ENCODE measurements around the gene FHIT.

Gene FHIT

GRCh38 chr3:60364475-60364874, 886.8 kb downstream of the FHIT start:
- Histone ChIP-seq H3K27ac (ENCODE audit: low read depth, low read length) (no peak overlapping the region), H3K9ac (ENCODE audit: low read depth in 1 of 2, low read length in 2 of 2) (no peak overlapping the region), H3K4me1 (ENCODE audit: control insufficient read depth in 1 of 2, insufficient read depth in 2 of 2, low read length in 2 of 2) (no peaks in the 10 kb centered on the region), H3K36me3 (ENCODE audit: control insufficient read depth in 1 of 2, insufficient read depth in 2 of 2, low read length in 2 of 2) (no peaks in the 10 kb centered on the region), H3K27me3 (ENCODE audit: control insufficient read depth in 1 of 2, insufficient read depth in 2 of 2, low read length in 2 of 2) (no peaks in the 10 kb centered on the region), H3K4me3 (ENCODE audit: low read depth in 1 of 2, low read length in 2 of 2) (no peak overlapping the region), H3K9me3 (ENCODE audit: control insufficient read depth in 1 of 2, low read length in 2 of 2) (no peaks in the 10 kb centered on the region)

- Histone ChIP-seq H3K27me3 (ENCODE audit: control insufficient read depth in 1 of 2, insufficient read depth in 2 of 2, low read length in 2 of 2) (no peaks in the 10 kb centered on the region), H3K4me3 (ENCODE audit: low read depth in 1 of 2, low read length in 2 of 2) (no peak overlapping the region), H3K27ac (ENCODE audit: low read depth, low read length) (no peak overlapping the region), H3K9me3 (ENCODE audit: control insufficient read depth in 1 of 2, low read length in 2 of 2) (no peaks in the 10 kb centered on the region), H3K9ac (ENCODE audit: low read depth in 1 of 2, low read length in 2 of 2) (no peak overlapping the region), H3K4me1 (ENCODE audit: control insufficient read depth in 1 of 2, insufficient read depth in 2 of 2, low read length in 2 of 2) (no peaks in the 10 kb centered on the region), H3K36me3 (ENCODE audit: control insufficient read depth in 1 of 2, insufficient read depth in 2 of 2, low read length in 2 of 2) (no peaks in the 10 kb centered on the region)
Measured at GRCh38 chr3:60363817-60364216, 887.4 kb downstream of the FHIT start.

GRCh38 chr3:60355825-60356224, 895.4 kb downstream of the FHIT start:
- H3K4me1 ChIP-seq (ENCODE audit: control insufficient read depth in 1 of 2, insufficient read depth in 2 of 2, low read length in 2 of 2) = no peaks in the 10 kb centered on the region
- H3K9me3 ChIP-seq (ENCODE audit: control insufficient read depth in 1 of 2, low read length in 2 of 2) = no peaks in the 10 kb centered on the region
- no peaks in the 10 kb centered on the region for H3K36me3 ChIP-seq (ENCODE audit: control insufficient read depth in 1 of 2, insufficient read depth in 2 of 2, low read length in 2 of 2)
- H3K27ac ChIP-seq (ENCODE audit: low read depth, low read length) = no peak overlapping the region
- no peaks in the 10 kb centered on the region for H3K27me3 ChIP-seq (ENCODE audit: control insufficient read depth in 1 of 2, insufficient read depth in 2 of 2, low read length in 2 of 2)
- no peak overlapping the region for H3K4me3 ChIP-seq (ENCODE audit: low read depth in 1 of 2, low read length in 2 of 2)
- H3K9ac ChIP-seq (ENCODE audit: low read depth in 1 of 2, low read length in 2 of 2) = no peak overlapping the region

- Histone ChIP-seq H3K4me3 (ENCODE audit: low read depth in 1 of 2, low read length in 2 of 2) (no peak overlapping the region), H3K27me3 (ENCODE audit: control insufficient read depth in 1 of 2, insufficient read depth in 2 of 2, low read length in 2 of 2) (no peaks in the 10 kb centered on the region), H3K27ac (ENCODE audit: low read depth, low read length) (no peak overlapping the region), H3K9me3 (ENCODE audit: control insufficient read depth in 1 of 2, low read length in 2 of 2) (no peaks in the 10 kb centered on the region), H3K9ac (ENCODE audit: low read depth in 1 of 2, low read length in 2 of 2) (no peak overlapping the region), H3K36me3 (ENCODE audit: control insufficient read depth in 1 of 2, insufficient read depth in 2 of 2, low read length in 2 of 2) (no peaks in the 10 kb centered on the region), H3K4me1 (ENCODE audit: control insufficient read depth in 1 of 2, insufficient read depth in 2 of 2, low read length in 2 of 2) (no peaks in the 10 kb centered on the region)
Measured at GRCh38 chr3:60351481-60351880, 899.8 kb downstream of the FHIT start.

- H3K36me3 ChIP-seq (ENCODE audit: control insufficient read depth in 1 of 2, insufficient read depth in 2 of 2, low read length in 2 of 2) = no peaks in the 10 kb centered on the region
- H3K27ac ChIP-seq (ENCODE audit: low read depth, low read length) = no peak overlapping the region
- no peak overlapping the region for H3K9ac ChIP-seq (ENCODE audit: low read depth in 1 of 2, low read length in 2 of 2)
- no peaks in the 10 kb centered on the region for H3K4me1 ChIP-seq (ENCODE audit: control insufficient read depth in 1 of 2, insufficient read depth in 2 of 2, low read length in 2 of 2)
- H3K27me3 ChIP-seq (ENCODE audit: control insufficient read depth in 1 of 2, insufficient read depth in 2 of 2, low read length in 2 of 2) = no peaks in the 10 kb centered on the region
- no peaks in the 10 kb centered on the region for H3K9me3 ChIP-seq (ENCODE audit: control insufficient read depth in 1 of 2, low read length in 2 of 2)
- H3K4me3 ChIP-seq (ENCODE audit: low read depth in 1 of 2, low read length in 2 of 2) = no peak overlapping the region
Measured at GRCh38 chr3:60344340-60344739, 906.9 kb downstream of the FHIT start.

- Histone ChIP-seq H3K4me3 (ENCODE audit: low read depth in 1 of 2, low read length in 2 of 2) (no peak overlapping the region), H3K9me3 (ENCODE audit: control insufficient read depth in 1 of 2, low read length in 2 of 2) (no peaks in the 10 kb centered on the region), H3K4me1 (ENCODE audit: control insufficient read depth in 1 of 2, insufficient read depth in 2 of 2, low read length in 2 of 2) (no peaks in the 10 kb centered on the region), H3K9ac (ENCODE audit: low read depth in 1 of 2, low read length in 2 of 2) (no peak overlapping the region), H3K27me3 (ENCODE audit: control insufficient read depth in 1 of 2, insufficient read depth in 2 of 2, low read length in 2 of 2) (no peaks in the 10 kb centered on the region), H3K27ac (ENCODE audit: low read depth, low read length) (no peak overlapping the region), H3K36me3 (ENCODE audit: control insufficient read depth in 1 of 2, insufficient read depth in 2 of 2, low read length in 2 of 2) (no peaks in the 10 kb centered on the region)
Measured at GRCh38 chr3:60343831-60344230, 907.4 kb downstream of the FHIT start.

- Histone ChIP-seq H3K9ac (ENCODE audit: low read depth in 1 of 2, low read length in 2 of 2) (no peak overlapping the region), H3K9me3 (ENCODE audit: control insufficient read depth in 1 of 2, low read length in 2 of 2) (no peaks in the 10 kb centered on the region), H3K36me3 (ENCODE audit: control insufficient read depth in 1 of 2, insufficient read depth in 2 of 2, low read length in 2 of 2) (no peaks in the 10 kb centered on the region), H3K27ac (ENCODE audit: low read depth, low read length) (no peak overlapping the region), H3K27me3 (ENCODE audit: control insufficient read depth in 1 of 2, insufficient read depth in 2 of 2, low read length in 2 of 2) (no peaks in the 10 kb centered on the region), H3K4me3 (ENCODE audit: low read depth in 1 of 2, low read length in 2 of 2) (no peak overlapping the region), H3K4me1 (ENCODE audit: control insufficient read depth in 1 of 2, insufficient read depth in 2 of 2, low read length in 2 of 2) (no peaks in the 10 kb centered on the region)
Measured at GRCh38 chr3:60339304-60339703, 911.9 kb downstream of the FHIT start.

- Histone ChIP-seq H3K9me3 (ENCODE audit: control insufficient read depth in 1 of 2, low read length in 2 of 2) (no peaks in the 10 kb centered on the region), H3K4me1 (ENCODE audit: control insufficient read depth in 1 of 2, insufficient read depth in 2 of 2, low read length in 2 of 2) (no peaks in the 10 kb centered on the region), H3K27me3 (ENCODE audit: control insufficient read depth in 1 of 2, insufficient read depth in 2 of 2, low read length in 2 of 2) (no peaks in the 10 kb centered on the region), H3K36me3 (ENCODE audit: control insufficient read depth in 1 of 2, insufficient read depth in 2 of 2, low read length in 2 of 2) (no peaks in the 10 kb centered on the region), H3K9ac (ENCODE audit: low read depth in 1 of 2, low read length in 2 of 2) (no peak overlapping the region), H3K27ac (ENCODE audit: low read depth, low read length) (no peak overlapping the region), H3K4me3 (ENCODE audit: low read depth in 1 of 2, low read length in 2 of 2) (no peak overlapping the region)
Measured at GRCh38 chr3:60337421-60337820, 913.8 kb downstream of the FHIT start.

GRCh38 chr3:60336061-60336460, 915.2 kb downstream of the FHIT start:
- H3K36me3 ChIP-seq (ENCODE audit: control insufficient read depth in 1 of 2, insufficient read depth in 2 of 2, low read length in 2 of 2) = no peaks in the 10 kb centered on the region
- no peaks in the 10 kb centered on the region for H3K27me3 ChIP-seq (ENCODE audit: control insufficient read depth in 1 of 2, insufficient read depth in 2 of 2, low read length in 2 of 2)
- no peaks in the 10 kb centered on the region for H3K4me1 ChIP-seq (ENCODE audit: control insufficient read depth in 1 of 2, insufficient read depth in 2 of 2, low read length in 2 of 2)
- no peak overlapping the region for H3K27ac ChIP-seq (ENCODE audit: low read depth, low read length)
- no peaks in the 10 kb centered on the region for H3K9me3 ChIP-seq (ENCODE audit: control insufficient read depth in 1 of 2, low read length in 2 of 2)
- no peak overlapping the region for H3K4me3 ChIP-seq (ENCODE audit: low read depth in 1 of 2, low read length in 2 of 2)
- H3K9ac ChIP-seq (ENCODE audit: low read depth in 1 of 2, low read length in 2 of 2) = no peak overlapping the region

GRCh38 chr3:60333710-60334109, 917.5 kb downstream of the FHIT start:
- no peak overlapping the region for H3K4me3 ChIP-seq (ENCODE audit: low read depth in 1 of 2, low read length in 2 of 2)
- no peak overlapping the region for H3K9ac ChIP-seq (ENCODE audit: low read depth in 1 of 2, low read length in 2 of 2)
- no peaks in the 10 kb centered on the region for H3K9me3 ChIP-seq (ENCODE audit: control insufficient read depth in 1 of 2, low read length in 2 of 2)
- H3K27me3 ChIP-seq (ENCODE audit: control insufficient read depth in 1 of 2, insufficient read depth in 2 of 2, low read length in 2 of 2) = no peaks in the 10 kb centered on the region
- H3K4me1 ChIP-seq (ENCODE audit: control insufficient read depth in 1 of 2, insufficient read depth in 2 of 2, low read length in 2 of 2) = no peaks in the 10 kb centered on the region
- H3K36me3 ChIP-seq (ENCODE audit: control insufficient read depth in 1 of 2, insufficient read depth in 2 of 2, low read length in 2 of 2) = no peaks in the 10 kb centered on the region
- no peak overlapping the region for H3K27ac ChIP-seq (ENCODE audit: low read depth, low read length)

GRCh38 chr3:60330107-60330506, 921.1 kb downstream of the FHIT start:
- Histone ChIP-seq H3K4me3 (ENCODE audit: low read depth in 1 of 2, low read length in 2 of 2) (no peak overlapping the region), H3K9me3 (ENCODE audit: control insufficient read depth in 1 of 2, low read length in 2 of 2) (no peaks in the 10 kb centered on the region), H3K27me3 (ENCODE audit: control insufficient read depth in 1 of 2, insufficient read depth in 2 of 2, low read length in 2 of 2) (no peaks in the 10 kb centered on the region), H3K9ac (ENCODE audit: low read depth in 1 of 2, low read length in 2 of 2) (no peak overlapping the region), H3K36me3 (ENCODE audit: control insufficient read depth in 1 of 2, insufficient read depth in 2 of 2, low read length in 2 of 2) (no peaks in the 10 kb centered on the region), H3K4me1 (ENCODE audit: control insufficient read depth in 1 of 2, insufficient read depth in 2 of 2, low read length in 2 of 2) (peaks cover 0 to 6% of the 10 kb centered on the region in 2 donors), H3K27ac (ENCODE audit: low read depth, low read length) (no peak overlapping the region)

Data from duodenal mucosa (tissue), 2 donors.